Middle frontal gyrus (tissue), 1 donor: Measurements from ENCODE around the gene WWTR1.

Experiments used
- DNase-seq: peaks from one replicate; pipeline ENCODE4 v3.0.0-alpha.2; 2015; ENCODE audit warnings: low spot score; ENCODE audit errors: extremely low spot score

Gene WWTR1

DNA sequence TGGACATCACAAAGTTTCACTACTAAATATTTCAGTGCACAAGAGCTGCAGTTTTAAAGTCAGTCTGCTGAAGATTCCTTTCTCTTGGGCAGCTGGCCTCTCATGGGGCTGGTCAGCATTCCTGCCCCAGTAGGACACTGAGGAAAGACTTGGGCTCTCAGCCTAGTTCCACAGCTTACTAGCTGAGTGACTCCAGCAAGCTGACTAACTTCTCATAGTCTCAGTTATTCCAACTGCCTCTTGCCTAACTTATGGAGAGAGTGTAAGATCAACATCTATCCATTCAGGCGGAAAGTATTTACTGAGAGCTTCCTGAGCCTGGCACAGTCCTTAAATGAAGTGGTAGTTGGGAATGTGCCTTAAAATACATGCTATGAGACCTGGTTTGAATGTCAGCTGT, 156.3 kb downstream of the WWTR1 start:
- DNase-seq, result no peak

DNA sequence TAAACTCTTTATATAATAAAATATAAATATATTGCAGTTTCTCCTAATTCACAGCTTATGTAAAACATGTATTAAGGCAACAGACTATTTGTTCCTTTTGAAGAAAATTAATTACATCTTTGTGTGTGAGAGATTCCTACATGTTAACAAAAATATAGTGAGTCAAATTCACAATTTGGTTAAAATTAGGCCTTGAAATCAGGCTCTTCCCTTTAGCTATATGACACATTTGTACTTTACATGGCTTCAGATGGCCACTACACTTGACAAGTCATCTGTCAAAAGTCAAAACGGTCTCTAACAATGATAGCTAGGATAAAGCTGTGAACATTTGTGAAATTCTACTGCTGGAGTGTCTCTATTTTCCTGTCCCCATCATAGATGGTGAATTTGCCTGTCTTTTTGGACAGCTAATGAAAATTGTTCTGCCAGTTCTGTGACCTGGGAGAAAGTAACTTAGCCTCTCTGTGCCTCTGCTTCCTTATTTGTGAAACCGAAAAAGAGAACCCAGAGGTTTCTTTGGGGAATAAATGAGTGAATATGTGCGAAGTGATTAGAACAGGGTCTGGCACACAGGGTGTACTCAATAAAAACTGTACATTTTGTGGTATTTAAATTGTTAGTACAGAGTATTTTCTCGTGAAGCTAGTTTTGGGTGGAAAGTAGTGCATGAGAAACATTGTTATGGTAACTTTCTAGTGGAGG, 159.7 kb downstream of the WWTR1 start:
- no peak for DNase-seq

DNA sequence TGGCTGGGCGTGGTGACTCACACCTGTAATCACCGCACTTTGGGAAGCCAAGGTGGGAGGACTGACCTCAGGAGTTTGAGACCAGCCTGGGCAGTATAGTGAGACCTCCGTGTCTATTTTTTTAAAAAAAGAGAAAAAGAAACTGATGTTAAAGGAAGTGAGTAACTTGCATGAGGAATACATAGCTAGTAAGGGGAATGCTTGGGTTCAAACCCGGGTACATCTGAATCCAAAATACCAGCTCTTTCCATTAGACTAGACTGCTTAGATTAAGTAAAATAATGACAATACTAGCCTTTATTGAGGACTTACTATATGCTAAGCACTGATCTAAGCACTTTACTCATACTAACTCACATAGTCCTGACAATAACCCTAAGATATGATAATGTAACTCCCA, 160.9 kb downstream of the WWTR1 start:
- no peak for DNase-seq

DNA sequence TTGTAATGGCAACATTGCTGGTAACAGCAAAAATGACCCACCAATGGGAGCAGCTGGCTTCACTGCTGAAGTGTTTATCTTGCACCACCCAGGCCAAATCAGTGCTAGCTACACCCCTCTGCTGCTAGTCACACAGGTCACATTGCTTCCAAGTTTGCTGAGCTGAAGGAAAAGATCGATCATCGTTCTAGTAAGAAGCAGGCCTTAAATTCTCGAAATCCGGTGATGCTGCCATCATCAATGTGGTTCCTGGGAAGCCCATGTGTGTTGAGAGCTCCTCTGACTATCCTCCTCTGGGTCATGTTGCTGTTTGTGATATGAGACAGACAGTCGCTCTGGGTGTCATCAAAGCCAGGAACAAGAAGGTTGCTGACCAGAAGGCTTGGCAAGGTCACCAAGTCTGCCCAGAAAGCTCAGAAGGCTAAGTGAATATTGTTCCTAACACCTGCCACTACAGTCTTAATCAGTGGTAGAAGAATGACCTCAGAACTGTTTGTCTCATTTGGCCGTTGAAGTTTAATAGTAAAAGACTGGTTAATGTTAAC, 162.2 kb downstream of the WWTR1 start:
- DNase-seq, result no peak

DNA sequence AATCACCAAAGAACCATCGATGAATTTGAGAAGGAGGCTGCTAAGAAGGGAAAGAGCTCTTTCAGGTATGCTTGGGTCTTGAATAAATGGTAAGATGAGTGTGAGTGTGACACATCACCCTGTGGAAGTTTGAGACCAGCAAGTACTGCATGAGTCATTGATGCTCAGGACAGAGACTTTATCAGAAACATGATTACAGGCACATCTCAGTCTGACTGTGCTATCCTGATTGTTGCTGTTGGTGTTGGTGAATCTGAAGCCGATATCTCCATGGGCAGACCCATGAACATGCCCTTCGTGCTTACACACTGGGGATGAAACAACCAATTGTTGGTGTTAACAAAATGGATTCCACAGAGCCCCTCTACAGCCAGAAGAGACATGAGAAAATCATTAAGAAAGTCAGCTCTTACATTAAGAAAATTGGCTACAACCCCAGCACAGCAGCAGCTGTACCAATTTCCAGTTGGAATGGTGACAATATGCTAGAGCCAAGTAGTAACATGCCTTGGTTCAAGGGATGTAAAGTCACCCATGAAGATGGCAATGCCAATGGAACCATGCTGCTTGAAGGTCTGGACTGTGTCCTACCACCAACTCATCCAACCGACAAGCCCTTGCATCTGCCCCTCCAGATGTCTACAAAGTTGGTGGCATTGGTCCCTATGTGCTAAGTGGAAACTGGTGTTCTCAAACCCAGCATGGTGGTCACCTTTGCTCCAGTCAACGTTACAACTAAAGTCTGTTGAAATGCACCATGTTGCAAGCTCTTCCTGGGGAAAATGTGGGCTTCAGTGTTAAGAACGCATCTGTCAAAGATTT, 162.9 kb downstream of the WWTR1 start:
- no peak for DNase-seq

DNA sequence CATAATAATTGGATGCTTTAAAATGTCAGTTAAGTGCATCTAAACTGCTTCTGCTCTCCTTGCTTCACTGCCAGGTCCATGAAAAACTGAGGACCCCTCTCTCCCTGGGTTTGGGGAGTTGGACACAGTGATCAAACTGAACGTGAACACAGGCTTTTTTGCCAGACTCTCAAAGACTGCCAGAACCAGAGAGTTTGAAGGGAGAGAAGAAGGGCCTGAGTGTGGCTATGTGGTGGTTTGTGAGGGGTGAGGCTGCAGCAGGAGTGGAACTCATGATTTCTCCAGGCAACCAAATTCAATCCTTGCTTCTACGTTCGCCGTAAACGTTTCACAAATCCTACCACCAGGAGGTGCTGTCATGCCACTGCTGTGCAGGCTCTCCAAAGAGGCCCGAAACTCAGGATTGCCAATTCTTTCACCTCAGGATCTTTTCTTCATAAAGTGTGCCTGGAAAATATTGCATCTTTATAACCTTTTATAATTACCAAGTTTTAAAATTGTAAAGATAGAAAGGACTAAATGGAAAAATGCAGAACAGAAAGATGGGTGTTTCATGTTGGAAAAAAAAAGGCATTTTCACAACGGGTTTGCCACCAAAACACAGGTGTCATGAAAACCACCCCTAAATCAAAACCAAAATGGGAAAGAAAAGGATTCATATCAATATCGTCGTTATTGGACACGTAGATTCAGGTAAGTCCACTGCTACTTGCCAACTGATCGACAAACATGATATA, 163.6 kb downstream of the WWTR1 start:
- DNase-seq, result no peak

GRCh38 chr3:149493315-149494021, 164.4 kb downstream of the WWTR1 start:
- DNase-seq, result no peak

DNA sequence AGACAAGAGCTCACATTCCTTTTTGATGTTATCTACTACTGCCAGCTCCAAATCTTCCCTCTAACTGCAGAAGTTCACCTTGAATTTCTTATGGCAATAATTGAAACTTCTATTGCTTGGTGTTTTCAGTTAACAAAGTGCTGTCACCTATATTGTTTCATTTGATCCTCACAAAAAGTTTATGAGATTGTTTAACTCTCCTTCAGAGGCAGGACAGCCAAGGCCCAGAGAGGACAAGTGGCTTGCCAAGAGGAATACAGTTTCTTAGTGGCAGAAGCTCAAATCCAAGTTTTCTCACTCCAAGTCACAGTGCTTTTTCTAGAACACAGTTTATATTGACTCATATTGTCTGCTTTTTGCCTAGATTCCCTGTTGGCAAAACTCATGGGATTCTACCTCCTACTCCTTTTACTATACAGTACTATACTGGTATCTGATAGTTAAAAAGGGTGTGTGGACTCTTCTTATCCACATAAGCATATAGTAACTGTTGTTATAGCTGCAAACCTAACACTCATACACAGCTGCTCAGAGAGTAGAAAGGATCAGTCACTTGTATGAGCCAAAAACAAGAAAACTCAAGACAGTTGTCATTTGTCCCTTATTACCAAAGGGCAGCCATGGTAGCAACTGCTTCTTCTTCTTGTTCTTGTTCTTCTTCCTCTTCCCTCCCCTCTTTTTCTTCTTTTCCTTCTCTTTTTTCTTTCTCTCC, 167.4 kb downstream of the WWTR1 start:
- DNase-seq, result no peak

- no peak for DNase-seq
These were observed 168.7 kb downstream of the WWTR1 start for GRCh38 chr3:149489060-149489690.

GRCh38 chr3:149487598-149488197, 170.1 kb downstream of the WWTR1 start:
- DNase-seq, result no peak

- no peak for DNase-seq
These were observed 171.1 kb downstream of the WWTR1 start for GRCh38 chr3:149486726-149487125.

DNA sequence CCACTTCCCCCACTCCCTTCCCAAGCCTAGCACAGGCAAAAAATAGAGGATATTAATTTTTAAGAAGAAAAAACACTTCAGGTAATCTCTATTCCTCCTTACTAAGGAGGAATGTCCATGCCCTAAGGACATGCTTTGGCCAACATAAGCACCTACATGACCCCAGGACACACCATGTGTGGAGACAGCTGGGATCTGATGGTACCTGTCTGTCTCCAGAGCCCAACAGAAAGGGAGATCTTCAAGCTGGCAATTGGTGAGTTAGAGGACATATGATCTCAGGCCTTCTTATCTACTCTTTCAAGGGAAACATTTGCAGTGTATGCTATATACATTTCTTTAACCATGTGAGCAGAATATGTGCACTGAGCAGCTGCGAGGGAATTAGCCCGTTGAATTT, 176.3 kb downstream of the WWTR1 start:
- no peak for DNase-seq

DNA sequence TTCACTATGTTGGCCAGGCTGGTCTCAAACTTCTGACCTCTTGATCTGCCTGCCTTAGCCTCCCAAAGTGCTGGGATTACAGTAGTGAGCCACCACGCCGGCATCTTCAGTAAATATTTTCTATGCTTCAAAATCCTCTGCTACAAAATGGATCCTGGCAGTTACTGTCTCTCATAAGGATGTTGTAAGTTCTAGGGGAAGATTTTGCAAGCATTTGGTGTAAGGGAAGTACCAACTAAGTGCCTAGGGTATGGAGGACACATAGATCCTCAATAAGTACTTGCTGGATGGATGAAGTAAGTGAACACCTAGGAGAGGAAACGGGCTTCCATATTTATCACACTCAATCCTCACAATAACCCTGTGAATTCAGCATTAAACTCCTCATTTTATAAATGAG, 176.8 kb downstream of the WWTR1 start:
- no peak for DNase-seq

DNA sequence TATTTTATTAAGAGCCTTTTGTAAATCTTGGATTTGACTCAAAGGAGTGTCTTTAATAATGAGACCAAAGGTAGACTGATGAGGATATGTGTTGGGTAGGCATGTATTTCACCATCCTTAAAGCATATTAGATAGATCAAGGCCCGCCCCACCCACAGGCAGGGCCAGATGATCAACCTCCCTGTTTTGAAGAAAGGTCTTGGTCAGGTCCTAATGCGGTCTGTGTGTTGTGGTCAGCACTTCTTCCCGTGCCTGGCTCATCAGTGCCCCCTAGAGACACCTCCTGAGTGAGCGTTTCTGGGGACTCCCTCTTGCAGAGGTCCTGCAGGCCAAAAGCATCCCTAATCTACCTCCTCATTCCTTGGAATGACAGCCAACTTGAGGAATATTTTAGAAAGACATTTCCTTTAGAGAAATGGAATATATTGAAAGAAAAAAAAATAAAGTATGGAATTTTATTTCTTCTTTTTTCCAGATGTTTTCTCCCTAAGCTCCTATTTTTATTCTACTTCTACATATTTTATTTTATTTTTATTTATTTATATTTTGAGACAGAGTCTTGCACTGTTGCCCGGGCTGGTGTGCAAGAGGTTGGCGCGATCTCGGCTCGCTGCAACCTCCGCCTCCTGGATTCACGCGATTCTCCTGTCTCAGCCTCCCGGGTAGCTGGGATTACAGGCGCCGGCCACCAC, 177.4 kb downstream of the WWTR1 start:
- no peak for DNase-seq

GRCh38 chr3:149479621-149480325, 178.1 kb downstream of the WWTR1 start:
- no peak for DNase-seq

- no peak for DNase-seq
These were observed 181.6 kb downstream of the WWTR1 start for GRCh38 chr3:149476225-149476624.

DNA sequence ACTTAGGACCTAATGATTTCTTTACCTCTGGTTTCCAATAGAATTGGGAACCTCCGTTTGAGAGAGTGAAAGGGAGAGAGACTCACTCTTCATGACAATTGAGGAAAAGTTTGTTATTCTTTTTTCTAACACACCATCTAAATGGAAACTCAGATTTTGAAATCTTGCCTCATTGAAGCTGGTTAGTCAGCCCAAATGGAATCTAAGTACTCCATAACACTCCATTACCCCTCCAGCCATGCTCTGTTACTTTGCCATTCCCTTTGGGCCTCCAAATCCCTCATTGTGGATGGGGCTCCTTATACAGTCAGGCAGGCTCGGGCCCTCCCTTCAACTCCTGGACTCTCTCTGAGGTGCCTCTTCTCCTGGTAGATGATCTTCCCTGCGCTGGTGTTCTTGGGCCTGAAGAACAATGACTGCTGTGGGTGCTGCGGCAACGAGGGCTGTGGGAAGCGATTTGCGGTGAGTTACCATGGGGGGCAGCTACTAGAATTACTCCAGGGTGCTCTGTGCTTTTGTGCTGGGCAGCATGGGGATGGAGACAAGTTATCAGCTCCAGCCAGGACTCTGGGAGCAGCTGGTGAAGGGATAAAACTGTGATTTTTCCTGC, 182.3 kb downstream of the WWTR1 start:
- no peak for DNase-seq

DNA sequence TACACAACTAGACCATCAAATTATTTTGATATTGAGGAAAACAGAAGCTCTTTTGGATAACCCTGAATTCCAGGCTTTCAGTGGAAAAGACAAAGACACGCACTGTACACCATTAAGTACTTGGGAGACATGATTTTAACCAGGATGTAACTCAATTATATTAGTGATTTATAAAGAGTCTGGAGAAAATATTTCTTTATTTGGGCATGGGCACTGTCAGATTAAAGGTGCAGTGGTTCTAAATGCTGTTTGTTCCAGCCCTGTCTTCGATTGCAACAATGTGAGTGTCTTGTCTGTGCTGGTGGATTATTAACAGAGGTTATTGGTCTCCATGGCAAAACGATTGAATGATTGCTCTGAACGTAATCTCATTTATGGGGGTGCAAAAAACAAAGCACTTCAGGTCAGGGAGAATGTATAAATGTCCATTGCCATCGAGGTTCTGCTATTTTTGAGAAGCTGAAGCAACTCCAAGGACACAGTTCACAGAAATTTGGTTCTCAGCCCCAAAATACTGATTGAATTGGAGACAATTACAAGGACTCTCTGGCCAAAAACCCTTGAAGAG, 183.5 kb downstream of the WWTR1 start, which contains the start of gene TM4SF4:
Gene TM4SF4 (plus strand): TSS at position 448 of the 568 bp plus-strand sequence. CDS start 181 bp downstream, outside the sequence.
- DNase-seq, result no peak
